Memory B cell (primary cell): ENCODE data around the gene IFITM5.
"Not testable (repeated sequence)": the region's sequence is repeated elsewhere in the genome, so short reads cannot be mapped to it uniquely, and the experiment has no call there.

Source experiments
- ATAC-seq: fragments of 150-1000 bp; cut with Tn5 transposase; 2 replicates; pipeline ENCODE4 v1.10.0; 2021; ENCODE audit warnings: low read depth, mild to moderate bottlenecking, moderate library complexity
- DNase-seq, 2 donors: peaks; one replicate each; pipeline ENCODE4 v3.0.0; 2022; ENCODE audit warnings: low spot score in 2 of 2
- H3K27ac Mint-ChIP-seq: one replicate; pipeline ENCODE4 v1.8.0; 2022; ENCODE audit warnings: mild to moderate bottlenecking, moderate library complexity, mixed read lengths
- H3K27me3 Mint-ChIP-seq: one replicate; pipeline ENCODE4 v1.8.0; 2022; ENCODE audit warnings: mixed read lengths
- H3K36me3 Mint-ChIP-seq: one replicate; pipeline ENCODE4 v1.8.0; 2022; ENCODE audit warnings: mild to moderate bottlenecking, mixed read lengths
- H3K4me1 Mint-ChIP-seq: one replicate; pipeline ENCODE4 v1.8.0; 2022; ENCODE audit warnings: mixed read lengths
- H3K4me3 Mint-ChIP-seq: one replicate; pipeline ENCODE4 v1.8.0; 2022; ENCODE audit warnings: mild to moderate bottlenecking, moderate library complexity, mixed read lengths
- H3K9me3 Mint-ChIP-seq: one replicate; pipeline ENCODE4 v1.8.0; 2022; ENCODE audit warnings: mixed read lengths

Gene IFITM5

GRCh38 chr11:299081-299891, at the start of gene IFITM5:
Gene IFITM5 (minus strand): TSS chr11:299526. CDS start chr11:299490, 36 bp downstream.
- no peak for ATAC-seq
- no peaks in the 10 kb centered on the region for H3K36me3 Mint-ChIP-seq

DNA sequence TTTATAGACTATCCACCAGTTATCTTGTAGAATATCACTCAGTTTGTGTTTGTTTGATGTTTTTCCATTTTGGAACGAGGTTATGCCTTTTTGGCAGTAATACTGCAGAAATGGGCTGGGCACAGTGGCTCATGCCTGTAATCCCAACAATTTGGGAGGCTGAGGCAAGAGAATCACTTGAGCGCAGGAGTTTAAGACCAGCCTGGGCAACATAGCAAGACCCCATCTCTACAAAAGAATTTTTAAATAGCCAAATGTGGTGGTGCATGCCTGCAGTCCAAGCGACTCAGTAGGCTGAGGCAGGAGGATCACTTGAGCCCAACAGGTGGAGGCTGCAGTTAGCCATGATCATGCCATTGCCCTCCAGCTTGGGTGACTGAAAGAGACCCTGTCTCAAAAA, 47.2 kb upstream of the IFITM5 start:
- H3K36me3 Mint-ChIP-seq = no peaks in the 10 kb centered on the region
- H3K27me3 Mint-ChIP-seq = no peaks in the 10 kb centered on the region
- H3K4me1 Mint-ChIP-seq = peaks cover 21% of the 10 kb centered on the region
- ATAC-seq = no peak
- no peaks in the 10 kb centered on the region for H3K9me3 Mint-ChIP-seq
- no peak overlapping the region for H3K27ac Mint-ChIP-seq
- no peak overlapping the region for H3K4me3 Mint-ChIP-seq
- DNase-seq = no peak

More at GRCh38 chr11:299081-299891, at the start of gene IFITM5:
- Mint-ChIP-seq H3K27me3 (peaks cover 2% of the 10 kb centered on the region), H3K4me3 (no peak within 1 kb of the TSS), H3K27ac (peak within 1 kb of the TSS; percentile 26), H3K9me3 (no peaks in the 10 kb centered on the region), H3K4me1 (peaks cover 18% of the 10 kb centered on the region)
- DNase-seq = no peak

DNA sequence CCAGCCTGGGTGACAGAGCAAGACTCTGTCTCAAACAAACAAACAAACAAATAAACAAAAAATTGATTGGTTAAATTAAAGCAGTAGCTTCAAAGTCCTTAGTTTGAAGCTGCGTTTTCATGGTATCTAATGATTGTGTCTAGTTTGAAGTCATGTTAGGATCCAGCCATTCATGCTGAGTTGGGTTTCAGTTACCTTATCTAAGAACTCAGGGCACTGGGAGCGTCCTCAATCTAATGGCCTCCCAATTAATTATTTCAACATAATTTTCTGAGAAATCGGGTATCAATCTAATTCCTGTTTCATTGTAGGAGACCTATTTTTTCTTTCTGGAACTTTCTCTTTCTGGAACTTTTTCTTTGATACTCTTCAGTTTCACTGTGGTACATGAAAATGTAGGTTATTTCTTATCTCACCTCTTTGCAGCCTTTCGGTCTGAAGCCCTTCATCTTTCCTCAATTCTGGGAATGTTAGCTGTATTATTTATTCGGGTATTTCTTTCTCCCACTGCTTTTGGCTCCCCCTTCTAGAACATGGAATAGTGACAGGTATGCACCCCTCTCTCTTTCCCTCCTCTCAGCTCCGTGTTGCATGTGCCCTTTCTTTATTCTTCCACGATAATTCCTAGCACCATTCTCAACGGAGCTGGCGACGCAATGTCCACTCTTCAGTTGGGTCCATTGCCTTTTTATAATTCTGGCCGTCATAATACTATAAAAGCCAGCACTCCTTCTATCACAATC, 45.7 kb upstream of the IFITM5 start:
- Mint-ChIP-seq H3K27ac (no peak overlapping the region), H3K4me1 (peaks cover 20% of the 10 kb centered on the region), H3K27me3 (no peaks in the 10 kb centered on the region), H3K36me3 (no peaks in the 10 kb centered on the region), H3K9me3 (peaks cover 5% of the 10 kb centered on the region), H3K4me3 (no peak overlapping the region)
- DNase-seq = no peak
- no peak for ATAC-seq

GRCh38 chr11:342328-342727, 43.0 kb upstream of the IFITM5 start:
- Mint-ChIP-seq H3K9me3 (peaks cover 5% of the 10 kb centered on the region), H3K27me3 (no peaks in the 10 kb centered on the region), H3K4me3 (no peak overlapping the region), H3K27ac (peak overlapping the region; percentile 28), H3K4me1 (peaks cover 15% of the 10 kb centered on the region), H3K36me3 (no peaks in the 10 kb centered on the region)
- ATAC-seq (no peak), DNase-seq (no peak)

DNA sequence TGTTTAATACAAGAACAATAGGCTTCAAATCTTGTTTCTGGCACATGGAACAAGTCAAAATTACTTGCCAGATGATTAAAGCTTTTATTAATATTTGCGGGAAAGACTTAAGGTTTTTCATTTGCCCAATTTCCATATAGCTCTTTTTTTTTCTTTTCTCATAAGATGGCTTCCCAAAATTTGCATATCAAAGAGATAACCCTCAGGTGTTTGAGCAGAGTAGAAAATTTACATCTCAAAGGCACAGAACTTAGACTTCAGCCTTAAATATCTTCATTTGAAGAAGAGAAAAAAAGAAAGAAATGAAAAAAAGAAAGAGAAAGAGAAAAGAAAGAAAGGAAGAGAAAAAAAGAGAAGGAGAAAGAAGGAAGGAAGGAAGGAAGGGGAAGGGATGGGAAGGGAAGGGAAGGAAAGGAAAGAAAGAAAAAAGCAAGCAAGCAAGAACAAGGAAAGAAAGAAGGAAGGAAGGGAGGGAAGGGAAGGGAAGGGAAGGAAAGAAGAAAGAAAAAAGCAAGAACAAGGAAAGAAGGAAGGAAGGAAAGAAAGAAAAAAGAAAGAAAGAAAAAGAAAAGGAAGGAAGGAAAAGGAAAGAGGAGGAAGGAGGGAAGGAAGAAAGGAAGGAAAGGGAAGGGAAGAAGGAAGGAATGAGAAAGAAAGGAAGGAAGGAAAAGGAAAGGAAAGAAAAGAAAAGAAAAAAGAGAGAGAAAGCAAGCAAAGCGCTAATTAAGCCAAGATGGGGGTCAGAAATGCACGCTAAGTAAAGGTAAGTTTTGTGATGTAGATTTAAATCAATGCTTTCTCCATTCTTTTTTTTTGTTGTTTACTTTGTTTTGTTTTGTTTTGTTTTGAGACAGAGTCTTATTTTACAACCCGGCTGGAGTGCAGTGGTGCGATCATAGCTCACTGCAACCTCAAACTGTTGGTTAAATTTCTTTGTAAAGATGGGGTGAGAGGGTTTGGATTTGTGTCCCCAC, 41.5 kb upstream of the IFITM5 start:
- H3K4me3 Mint-ChIP-seq = peak overlapping the region; percentile 70
- no peaks in the 10 kb centered on the region for H3K36me3 Mint-ChIP-seq
- peaks cover 5% of the 10 kb centered on the region for H3K9me3 Mint-ChIP-seq
- no peaks in the 10 kb centered on the region for H3K27me3 Mint-ChIP-seq
- H3K4me1 Mint-ChIP-seq = peaks cover 19% of the 10 kb centered on the region
- peak overlapping the region; percentile 28 for H3K27ac Mint-ChIP-seq
- ATAC-seq (no peak), DNase-seq (no peak)

DNA sequence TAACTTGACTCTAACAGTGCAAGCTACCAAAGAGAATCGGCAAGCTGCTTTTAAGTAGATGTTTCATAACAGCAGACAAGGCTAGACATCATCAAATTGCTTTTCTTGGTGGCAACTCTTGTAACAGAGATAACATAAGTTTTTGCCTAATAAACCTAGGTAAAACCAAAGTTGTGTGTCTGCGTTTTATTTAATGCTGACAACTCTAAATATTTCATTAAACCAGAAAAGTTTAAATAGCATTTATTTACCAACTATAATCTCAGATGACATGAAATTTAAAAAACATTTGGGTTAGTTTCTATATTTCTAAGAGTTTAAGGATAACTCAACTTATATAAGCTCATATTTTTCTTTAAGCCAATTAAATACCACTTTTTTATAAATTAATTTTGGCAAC, 40.6 kb upstream of the IFITM5 start:
- ATAC-seq = no peak
- H3K27me3 Mint-ChIP-seq = no peaks in the 10 kb centered on the region
- DNase-seq = no peak
- no peak overlapping the region for H3K27ac Mint-ChIP-seq
- H3K4me1 Mint-ChIP-seq = peaks cover 19% of the 10 kb centered on the region
- peaks cover 5% of the 10 kb centered on the region for H3K9me3 Mint-ChIP-seq
- H3K4me3 Mint-ChIP-seq = no peak overlapping the region
- H3K36me3 Mint-ChIP-seq = no peaks in the 10 kb centered on the region

- H3K9me3 Mint-ChIP-seq = peaks cover 5% of the 10 kb centered on the region
- ATAC-seq (no peak), DNase-seq (no peak)
- no peak overlapping the region for H3K4me3 Mint-ChIP-seq
- peaks cover 19% of the 10 kb centered on the region for H3K4me1 Mint-ChIP-seq
- H3K27ac Mint-ChIP-seq = no peak overlapping the region
- no peaks in the 10 kb centered on the region for H3K27me3 Mint-ChIP-seq
- H3K36me3 Mint-ChIP-seq = no peaks in the 10 kb centered on the region
These were observed 38.4 kb upstream of the IFITM5 start for GRCh38 chr11:337711-338110.

DNA sequence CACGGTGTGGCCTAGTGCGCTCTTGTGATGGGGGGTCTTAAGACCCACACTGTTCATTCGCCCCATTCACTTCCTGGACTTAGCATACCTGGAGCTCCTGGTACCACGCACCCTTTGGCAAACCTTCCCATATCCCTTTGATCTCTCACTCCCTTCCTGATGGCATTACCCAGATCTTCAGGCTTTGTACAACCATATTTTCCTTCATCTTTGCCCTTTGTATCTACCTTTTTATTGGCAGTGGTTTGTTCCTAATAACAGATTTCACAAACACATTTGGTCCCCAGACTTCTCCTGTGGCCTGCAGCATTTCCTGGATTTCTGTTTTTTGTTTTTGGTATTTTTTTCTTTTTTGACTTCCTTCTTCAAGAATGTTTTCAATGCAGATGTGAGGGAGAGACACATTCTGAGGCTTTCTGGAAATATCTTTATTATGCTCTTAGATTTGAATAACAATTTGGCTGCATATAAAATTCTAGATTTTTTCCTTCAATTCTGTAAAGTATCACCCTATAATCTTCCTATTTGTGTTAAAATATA, 37.4 kb upstream of the IFITM5 start:
- DNase-seq (no peak), ATAC-seq (no peak)
- Mint-ChIP-seq H3K27me3 (no peaks in the 10 kb centered on the region), H3K4me3 (no peak overlapping the region), H3K27ac (no peak overlapping the region), H3K9me3 (peaks cover 5% of the 10 kb centered on the region), H3K4me1 (peaks cover 17% of the 10 kb centered on the region), H3K36me3 (no peaks in the 10 kb centered on the region)

- Mint-ChIP-seq H3K4me1 (peaks cover 14% of the 10 kb centered on the region), H3K27me3 (no peaks in the 10 kb centered on the region), H3K4me3 (no peak overlapping the region), H3K27ac (no peak overlapping the region), H3K36me3 (no peaks in the 10 kb centered on the region), H3K9me3 (peaks cover 5% of the 10 kb centered on the region)
- DNase-seq = no peak
- no peak for ATAC-seq
These were observed 36.7 kb upstream of the IFITM5 start for GRCh38 chr11:335779-336658.

DNA sequence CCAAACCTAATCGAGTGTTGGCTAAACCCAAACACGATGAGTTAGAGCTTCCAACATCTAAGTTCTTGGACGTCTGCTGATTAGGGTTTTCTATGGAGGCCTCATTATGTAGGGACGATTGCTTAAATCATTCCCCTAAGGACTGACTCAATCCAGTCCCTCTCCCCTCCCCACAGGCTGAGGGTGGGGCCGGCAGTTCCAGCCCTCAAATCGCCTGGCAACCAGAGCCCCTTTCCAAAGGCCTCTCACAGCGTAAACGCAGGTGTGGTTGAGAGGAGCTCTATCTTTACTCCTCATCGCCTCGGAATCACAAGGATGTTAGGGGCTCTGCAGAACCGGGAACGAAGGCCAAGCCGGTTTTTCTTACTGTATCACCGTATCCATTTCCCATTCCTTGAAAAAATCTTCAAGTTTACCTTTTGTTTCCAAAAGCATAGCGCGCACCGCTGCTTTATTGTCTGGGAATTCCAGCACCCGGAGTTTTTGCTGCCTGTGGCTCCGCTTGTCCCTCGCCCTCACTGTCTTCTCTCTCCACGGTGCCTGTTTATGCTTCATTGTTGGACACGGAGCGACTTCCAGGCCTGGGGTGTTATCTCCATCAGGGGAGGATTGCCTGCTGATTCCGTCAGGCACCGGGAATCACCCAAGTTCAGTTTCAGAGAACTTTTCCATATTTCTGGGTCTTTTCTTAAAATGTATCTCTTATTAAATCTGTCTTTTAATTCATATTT, 35.1 kb upstream of the IFITM5 start:
- Mint-ChIP-seq H3K4me1 (peaks cover 16% of the 10 kb centered on the region), H3K27me3 (no peaks in the 10 kb centered on the region), H3K27ac (no peak overlapping the region), H3K36me3 (no peaks in the 10 kb centered on the region), H3K4me3 (no peak overlapping the region), H3K9me3 (no peaks in the 10 kb centered on the region)
- no peak for DNase-seq
- ATAC-seq = no peak

- not testable (repeated sequence) for ATAC-seq, H3K4me3 Mint-ChIP-seq, H3K9me3 Mint-ChIP-seq, H3K36me3 Mint-ChIP-seq, DNase-seq, H3K27me3 Mint-ChIP-seq, H3K27ac Mint-ChIP-seq
- peaks cover 22% of the 10 kb centered on the region for H3K4me1 Mint-ChIP-seq
These were observed 34.4 kb upstream of the IFITM5 start for GRCh38 chr11:333616-334263.
